HG02798 (cell line): Measurements from ENCODE around the gene FHIT.

ENCODE experiments used
- ATAC-seq: cut with Tn5 transposase; IDR thresholded peaks from one replicate; pipeline ENCODE4 v1.9.1; 2021; ENCODE audit warnings: mild to moderate bottlenecking; ENCODE audit not compliant: unreplicated experiment, poor library complexity

The FHIT gene

GRCh38 chr3:60610441-60611112, 640.7 kb downstream of the FHIT start:
- no peak for ATAC-seq

- ATAC-seq = no peak
Measured at GRCh38 chr3:60609446-60609845, 641.8 kb downstream of the FHIT start.

GRCh38 chr3:60603860-60604259, 647.4 kb downstream of the FHIT start:
- no peak for ATAC-seq

GRCh38 chr3:60600848-60601247, 650.4 kb downstream of the FHIT start:
- ATAC-seq = no peak

- ATAC-seq = no peak
Measured at GRCh38 chr3:60599586-60599985, 651.7 kb downstream of the FHIT start.

GRCh38 chr3:60598671-60599070, 652.6 kb downstream of the FHIT start:
- ATAC-seq = no peak

GRCh38 chr3:60594025-60594424, 657.2 kb downstream of the FHIT start:
- no peak for ATAC-seq

- no peak for ATAC-seq
Measured at GRCh38 chr3:60591267-60591666, 660.0 kb downstream of the FHIT start.

GRCh38 chr3:60588806-60589205, 662.4 kb downstream of the FHIT start:
- ATAC-seq = no peak

- ATAC-seq = peak; percentile 58
Measured at GRCh38 chr3:60585918-60586317, 665.3 kb downstream of the FHIT start.

GRCh38 chr3:60584250-60584649, 667.0 kb downstream of the FHIT start:
- ATAC-seq = no peak

GRCh38 chr3:60582288-60582687, 669.0 kb downstream of the FHIT start:
- ATAC-seq = no peak

GRCh38 chr3:60580809-60581208, 670.4 kb downstream of the FHIT start:
- ATAC-seq = no peak

- no peak for ATAC-seq
Measured at GRCh38 chr3:60579734-60580133, 671.5 kb downstream of the FHIT start.

- no peak for ATAC-seq
Measured at GRCh38 chr3:60578936-60579335, 672.3 kb downstream of the FHIT start.

GRCh38 chr3:60577601-60578000, 673.7 kb downstream of the FHIT start:
- no peak for ATAC-seq

GRCh38 chr3:60575718-60576272, 675.5 kb downstream of the FHIT start:
- ATAC-seq = no peak

- ATAC-seq = no peak
Measured at GRCh38 chr3:60574046-60574769, 677.0 kb downstream of the FHIT start.

- no peak for ATAC-seq
Measured at GRCh38 chr3:60573494-60573893, 677.8 kb downstream of the FHIT start.

GRCh38 chr3:60571511-60571910, 679.7 kb downstream of the FHIT start:
- no peak for ATAC-seq

GRCh38 chr3:60557122-60557521, 694.1 kb downstream of the FHIT start:
- ATAC-seq = no peak
